PFSK-1 (cell line): Measurements from ENCODE around the gene PACS2.

Experiments used
- FOXP2 ChIP-seq: optimal IDR thresholded peaks from 2 replicates; pipeline ENCODE3; 2011; ENCODE audit warnings: borderline replicate concordance, control low read depth, inconsistent platforms; ENCODE audit not compliant: insufficient read depth; ENCODE audit errors: extremely low read length, extremely low read depth
- POLR2AphosphoS5 ChIP-seq: IDR thresholded peaks from 2 replicates; pipeline ENCODE4 v1.6.1; 2012; ENCODE audit warnings: low read depth, mild to moderate bottlenecking, control low read depth, low read length, moderate library complexity
- REST ChIP-seq, 2 experiments: IDR thresholded peaks; 2 replicates each; pipeline versions ENCODE4 v1.6.1 to v1.8.0; 2011 to 2012; ENCODE audit warnings: low read depth in 2 of 2, low read length in 2 of 2, control low read depth in 1 of 2, inconsistent platforms in 1 of 2, mild to moderate bottlenecking in 1 of 2, moderate library complexity in 1 of 2; ENCODE audit not compliant: insufficient read depth in 1 of 2
- SIN3A ChIP-seq: IDR thresholded peaks from 2 replicates; pipeline ENCODE4 v1.6.1; 2012; ENCODE audit warnings: mild to moderate bottlenecking, low read length, moderate library complexity, borderline replicate concordance; ENCODE audit not compliant: insufficient read depth
- TAF1 ChIP-seq: IDR thresholded peaks from 2 replicates; pipeline ENCODE4 v1.6.1; 2012; ENCODE audit warnings: low read length, control low read depth, borderline replicate concordance; ENCODE audit not compliant: insufficient read depth

PACS2 gene

DNA sequence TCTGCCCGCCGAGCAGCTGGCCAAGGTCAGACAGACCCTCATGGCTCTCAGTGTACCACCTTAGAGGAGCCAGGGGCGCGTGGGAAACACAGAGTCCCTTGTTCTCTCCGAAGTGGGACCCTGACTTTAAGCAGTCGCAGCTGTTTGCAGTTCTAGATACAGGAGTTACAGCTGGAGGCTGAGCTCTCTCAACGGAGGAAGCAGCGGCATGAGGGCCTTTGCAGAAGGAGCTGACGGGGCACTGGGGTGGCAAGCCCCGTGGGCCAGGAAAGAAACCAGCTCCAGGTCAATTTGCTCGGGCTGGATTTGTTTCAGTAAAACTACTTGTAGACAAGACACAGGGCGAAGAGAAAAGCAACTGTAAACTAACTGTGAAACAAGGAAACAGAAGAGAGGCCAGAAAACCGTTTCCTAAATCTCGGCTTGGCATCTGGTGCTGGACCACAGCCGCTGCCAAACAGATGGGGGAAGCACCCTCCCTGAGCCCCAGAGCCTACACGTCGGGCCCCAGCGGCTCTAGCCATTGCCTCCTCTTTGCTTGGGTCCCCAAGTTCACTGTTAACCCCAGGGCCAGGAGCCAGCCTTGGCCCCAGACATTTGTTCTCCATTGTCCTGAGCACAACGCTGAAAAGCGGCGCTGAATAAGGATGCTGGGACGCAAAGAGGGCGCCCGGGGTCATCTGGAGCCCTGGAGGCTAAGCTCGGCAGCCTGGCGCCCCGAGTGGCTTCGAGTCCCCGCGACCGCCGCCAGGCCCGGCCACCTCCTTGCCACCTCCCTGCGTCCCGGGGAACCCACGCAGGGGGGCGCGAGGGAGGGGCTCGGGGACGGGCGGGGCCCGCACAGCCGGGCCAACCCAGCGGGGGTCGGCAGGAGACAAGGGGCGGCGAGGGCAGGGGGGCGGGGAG, 914 bp upstream of the PACS2 start:
- no peak for TF ChIP-seq TAF1
- no peak for TF ChIP-seq FOXP2
- TF ChIP-seq SIN3A: no peak
- no peak for TF ChIP-seq POLR2AphosphoS5
- no peak for TF ChIP-seq REST (IDR thresholded peaks at IDR 0.05; ENCODE audit: insufficient read depth in 1 of 2, low read depth in 2 of 2, low read length in 2 of 2)

GRCh38 chr14:105315211-105315721, 718 bp downstream of the PACS2 start:
- TF ChIP-seq SIN3A (no peak), POLR2AphosphoS5 (no peak), FOXP2 (no peak), TAF1 (no peak), REST (IDR thresholded peaks at IDR 0.05; ENCODE audit: insufficient read depth in 1 of 2, low read depth in 2 of 2, low read length in 2 of 2) (no peak)

DNA sequence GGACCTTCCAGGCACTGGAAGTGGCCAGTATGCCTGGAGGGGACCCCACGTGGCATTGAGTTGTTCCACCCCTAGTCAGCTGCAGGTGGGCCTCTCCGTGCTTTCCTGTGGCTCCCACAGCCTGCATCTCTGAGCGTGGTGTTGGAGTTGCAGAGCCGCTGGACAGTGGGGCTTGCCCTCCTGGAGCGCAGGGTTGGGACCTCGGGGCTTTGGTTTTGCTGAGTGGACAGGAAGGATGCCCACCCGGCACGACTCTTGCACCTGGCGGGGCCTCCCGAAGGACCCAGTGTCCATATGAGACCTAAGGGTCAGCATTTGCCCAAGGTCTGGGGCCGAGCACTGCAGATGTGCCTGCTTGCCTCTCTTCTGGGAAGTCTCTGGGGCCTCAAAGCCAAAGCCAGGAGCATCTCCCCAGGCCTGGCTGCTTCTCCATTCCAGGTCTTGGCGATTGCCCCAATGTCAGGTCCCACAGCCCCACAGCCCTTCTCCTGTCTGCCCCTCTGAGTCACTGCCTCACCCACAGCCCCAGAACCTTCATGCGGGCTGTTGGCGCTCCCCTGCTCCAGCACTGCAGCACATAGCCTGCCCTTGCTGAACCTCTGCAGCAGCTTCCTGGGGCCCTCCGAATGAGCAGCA, 1.5 kb downstream of the PACS2 start:
- TF ChIP-seq SIN3A (no peak), FOXP2 (no peak), TAF1 (no peak), POLR2AphosphoS5 (no peak), REST (IDR thresholded peaks at IDR 0.05; ENCODE audit: insufficient read depth in 1 of 2, low read depth in 2 of 2, low read length in 2 of 2) (no peak)

DNA sequence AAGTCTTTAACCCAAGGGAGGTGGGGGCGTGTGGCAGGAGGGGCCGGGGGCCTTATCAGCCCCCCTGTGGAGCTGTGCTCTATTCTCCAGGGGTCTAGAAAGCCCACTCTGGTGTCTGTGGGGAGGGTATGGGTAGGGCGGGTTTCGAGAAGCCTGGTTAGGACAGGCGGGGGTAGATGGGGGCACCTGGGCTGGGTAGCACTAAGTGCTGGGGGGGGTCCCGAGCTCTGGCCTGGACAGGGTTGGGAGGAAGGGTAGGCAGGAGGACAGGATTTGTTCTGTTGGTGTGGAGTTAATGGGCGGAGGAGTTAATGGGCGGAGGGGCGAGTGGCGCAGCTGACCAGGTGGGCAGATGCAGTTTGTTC, 2.0 kb downstream of the PACS2 start:
- no peak for TF ChIP-seq TAF1
- TF ChIP-seq SIN3A: no peak
- no peak for TF ChIP-seq POLR2AphosphoS5
- no peak for TF ChIP-seq FOXP2
- no peak for TF ChIP-seq REST (IDR thresholded peaks at IDR 0.05; ENCODE audit: insufficient read depth in 1 of 2, low read depth in 2 of 2, low read length in 2 of 2)
